HEK293T (cell line): ENCODE data around the gene CASQ2.

ENCODE experiments used
- CTCF ChIA-PET: fragments of 350-600 bp; formaldehyde crosslinking; extraction: SDS; loops from one replicate; lab custom pipeline; 2021; ENCODE audit warnings: antibody characterized with exemption, inconsistent platforms; lab: Yijun Ruan, JAX
- POLR2A ChIA-PET: fragments of 350-600 bp; formaldehyde crosslinking; extraction: SDS; loops from one replicate; lab custom pipeline; 2020; ENCODE audit warnings: antibody characterized with exemption, inconsistent platforms; lab: Yijun Ruan, JAX
- DNase-seq: peaks from one replicate; pipeline ENCODE4 v3.0.0; 2012; ENCODE audit warnings: mixed read lengths; ENCODE audit errors: extremely low spot score
- ARNT ChIP-seq: fragments of 450-650 bp; IDR thresholded peaks from 2 replicates; pipeline ENCODE4 v1.6.1; 2017; ENCODE audit warnings: mild to moderate bottlenecking
- BHLHE40 ChIP-seq: fragments of 450-650 bp; IDR thresholded peaks from 2 replicates; pipeline ENCODE4 v1.6.1; 2016; ENCODE audit warnings: mild to moderate bottlenecking, moderate library complexity, borderline replicate concordance
- CTBP1 ChIP-seq: fragments of 450-650 bp; IDR thresholded peaks from 2 replicates; pipeline ENCODE4 v1.6.1; 2016; ENCODE audit warnings: borderline replicate concordance
- ELF4 ChIP-seq: fragments of 450-650 bp; IDR thresholded peaks from 2 replicates; pipeline ENCODE4 v1.6.1; 2017; ENCODE audit warnings: antibody characterized with exemption
- FOXA1 ChIP-seq: fragments of 450-650 bp; IDR thresholded peaks from 2 replicates; pipeline ENCODE4 v1.6.1; 2016; ENCODE audit warnings: mild to moderate bottlenecking
- FOXK2 ChIP-seq: fragments of 450-650 bp; IDR thresholded peaks from 2 replicates; pipeline ENCODE4 v1.6.1; 2016; ENCODE audit warnings: mild to moderate bottlenecking
- FOXM1 ChIP-seq: fragments of 450-650 bp; IDR thresholded peaks from 2 replicates; pipeline ENCODE4 v1.6.1; 2017; ENCODE audit warnings: mild to moderate bottlenecking, borderline replicate concordance
- HDGF ChIP-seq: fragments of 450-650 bp; IDR thresholded peaks from 2 replicates; pipeline ENCODE4 v1.6.1; 2017; ENCODE audit warnings: antibody characterized with exemption, borderline replicate concordance
- L3MBTL2 ChIP-seq: fragments of 450-650 bp; conservative IDR thresholded peaks from 2 replicates; pipeline ENCODE4 v1.6.1; 2016; ENCODE audit warnings: mild to moderate bottlenecking
- LEF1 ChIP-seq: fragments of 450-650 bp; IDR thresholded peaks from 2 replicates; pipeline ENCODE4 v1.6.1; 2017; ENCODE audit warnings: mild to moderate bottlenecking, borderline replicate concordance
- NFRKB ChIP-seq: fragments of 450-650 bp; IDR thresholded peaks from 2 replicates; pipeline ENCODE4 v1.6.1; 2016; ENCODE audit warnings: mild to moderate bottlenecking, moderate library complexity
- PKNOX1 ChIP-seq: fragments of 450-650 bp; IDR thresholded peaks from 2 replicates; pipeline ENCODE4 v1.6.1; 2016
- SP1 ChIP-seq: fragments of 450-650 bp; IDR thresholded peaks from 2 replicates; pipeline ENCODE4 v1.6.1; 2017
- SUZ12 ChIP-seq: fragments of 450-650 bp; IDR thresholded peaks from 2 replicates; pipeline ENCODE4 v1.6.1; 2016; ENCODE audit warnings: mild to moderate bottlenecking
- TARDBP ChIP-seq: fragments of 450-650 bp; IDR thresholded peaks from 2 replicates; pipeline ENCODE4 v1.6.1; 2016
- ZNF384 ChIP-seq: fragments of 450-650 bp; IDR thresholded peaks from 2 replicates; pipeline ENCODE4 v1.6.1; 2016

The CASQ2 gene

GRCh38 chr1:115702959-115703358 is 65.6 kb downstream of the CASQ2 start:
- ChIA-PET CTCF (no interaction called here), POLR2A (no interaction called here)
- DNase-seq, result no peak
- TF ChIP-seq L3MBTL2 (no peak), TARDBP (no peak), LEF1 (no peak), FOXM1 (no peak), FOXA1 (no peak), BHLHE40 (no peak), SP1 (no peak), ELF4 (no peak), CTBP1 (no peak), ZNF384 (no peak), ARNT (no peak), NFRKB (no peak), HDGF (no peak), SUZ12 (no peak), PKNOX1 (no peak), FOXK2 (no peak)

- ChIA-PET CTCF (no interaction called here), POLR2A (no interaction called here)
- TF ChIP-seq NFRKB (no peak), LEF1 (no peak), ELF4 (no peak), ZNF384 (no peak), FOXK2 (no peak), TARDBP (no peak), BHLHE40 (no peak), SUZ12 (no peak)
- no peak for DNase-seq
Observed at GRCh38 chr1:115701090-115701489, 67.4 kb downstream of the CASQ2 start.

GRCh38 chr1:115697619-115698018 is 70.9 kb downstream of the CASQ2 start:
- ChIA-PET CTCF (no interaction called here), POLR2A (no interaction called here)
- DNase-seq, result no peak
- TF ChIP-seq SUZ12 (no peak), HDGF (no peak), NFRKB (no peak), FOXA1 (no peak), BHLHE40 (no peak), ZNF384 (no peak), CTBP1 (no peak), FOXK2 (no peak), FOXM1 (no peak), LEF1 (no peak), ARNT (no peak), TARDBP (no peak), L3MBTL2 (no peak)

GRCh38 chr1:115694805-115695204 is 73.7 kb downstream of the CASQ2 start:
- ChIA-PET CTCF (interaction anchor here (1.4 kb wide), 1 partner anchor 12 kb away, joined by 3 read pairs; no protein-coding TSS in a partner anchor), POLR2A (no interaction called here)
- no peak for TF ChIP-seq NFRKB
- TF ChIP-seq LEF1, result no peak
- no peak for TF ChIP-seq SP1
- no peak for TF ChIP-seq ELF4
- no peak for TF ChIP-seq BHLHE40
- no peak for TF ChIP-seq FOXK2
- TF ChIP-seq SUZ12, result no peak
- TF ChIP-seq L3MBTL2, result no peak
- TF ChIP-seq ZNF384, result no peak
- TF ChIP-seq CTBP1, result no peak
- no peak for TF ChIP-seq PKNOX1
- TF ChIP-seq HDGF, result no peak
- no peak for DNase-seq

- DNase-seq, result no peak
- POLR2A ChIA-PET, result no interaction called here
- CTCF ChIA-PET, result interaction anchor here (1.8 kb wide), 1 partner anchor 14 kb away, joined by 7 read pairs; no protein-coding TSS in a partner anchor
- TF ChIP-seq LEF1, result no peak
- TF ChIP-seq ARNT, result no peak
- no peak for TF ChIP-seq ZNF384
- no peak for TF ChIP-seq ELF4
- TF ChIP-seq TARDBP, result no peak
- no peak for TF ChIP-seq FOXA1
- no peak for TF ChIP-seq NFRKB
- TF ChIP-seq CTBP1, result no peak
- TF ChIP-seq FOXM1, result no peak
- no peak for TF ChIP-seq PKNOX1
Observed at GRCh38 chr1:115692224-115692623, 76.3 kb downstream of the CASQ2 start.

- ChIA-PET POLR2A (no interaction called here), CTCF (interaction anchor here (1.0 kb wide), 1 partner anchor 81 kb away, joined by 3 read pairs; no protein-coding TSS in a partner anchor)
- no peak for TF ChIP-seq BHLHE40
- TF ChIP-seq ELF4, result no peak
- TF ChIP-seq LEF1, result no peak
- TF ChIP-seq L3MBTL2, result no peak
- TF ChIP-seq ARNT, result no peak
- TF ChIP-seq ZNF384, result no peak
- TF ChIP-seq NFRKB, result no peak
- TF ChIP-seq SP1, result no peak
- no peak for TF ChIP-seq CTBP1
- no peak for TF ChIP-seq FOXK2
- TF ChIP-seq SUZ12, result no peak
- TF ChIP-seq FOXA1, result no peak
- no peak for TF ChIP-seq FOXM1
- TF ChIP-seq PKNOX1, result no peak
- TF ChIP-seq HDGF, result no peak
- TF ChIP-seq TARDBP, result no peak
Observed at GRCh38 chr1:115690972-115691371, 77.5 kb downstream of the CASQ2 start.

More at GRCh38 chr1:115690972-115691371, 77.5 kb downstream of the CASQ2 start:
- DNase-seq, result no peak
